Mesendoderm (in vitro differentiated cells): ENCODE data around the gene APLP1.

Experiments used
- DNase-seq: peaks from one replicate; pipeline ENCODE4 v3.0.0; 2013
- H2AK5ac ChIP-seq: 2 replicates; pipeline ENCODE4 v1.6.1; 2013; ENCODE audit warnings: low read length, inconsistent platforms
- H2BK120ac ChIP-seq: 2 replicates; pipeline ENCODE4 v1.6.1; 2013; ENCODE audit warnings: low read depth, mild to moderate bottlenecking, low read length, moderate library complexity, mixed read lengths
- H2BK15ac ChIP-seq: replicated peaks from 2 replicates; pipeline ENCODE4 v1.6.1; 2013; ENCODE audit warnings: low read depth, mild to moderate bottlenecking, moderate library complexity
- H2BK5ac ChIP-seq: 2 replicates; pipeline ENCODE4 v1.6.1; 2013; ENCODE audit warnings: low read length, inconsistent platforms
- H3K18ac ChIP-seq: 2 replicates; pipeline ENCODE4 v1.6.1; 2013; ENCODE audit warnings: mild to moderate bottlenecking, low read length, mixed read lengths
- H3K23ac ChIP-seq: one replicate; pipeline ENCODE4 v1.6.1; 2013; ENCODE audit warnings: low read length
- H3K27ac ChIP-seq: 2 replicates; pipeline ENCODE4 v1.5.1; 2013; ENCODE audit warnings: low read depth, mild to moderate bottlenecking, inconsistent platforms, low read length, moderate library complexity
- H3K27me3 ChIP-seq: 2 replicates; pipeline ENCODE4 v1.6.1; 2013; ENCODE audit warnings: low read length, control low read depth, mild to moderate bottlenecking, inconsistent platforms; ENCODE audit not compliant: insufficient read depth, poor library complexity
- H3K36me3 ChIP-seq: 2 replicates; pipeline ENCODE4 v1.6.1; 2013; ENCODE audit warnings: low read length, inconsistent platforms; ENCODE audit not compliant: control insufficient read depth, insufficient read depth
- H3K4ac ChIP-seq: one replicate; pipeline ENCODE4 v1.6.1; 2013; ENCODE audit warnings: low read depth, mild to moderate bottlenecking, low read length, moderate library complexity
- H3K4me1 ChIP-seq: 2 replicates; pipeline ENCODE4 v1.6.1; 2013; ENCODE audit warnings: low read depth, low read length, inconsistent platforms; ENCODE audit not compliant: control insufficient read depth
- H3K4me2 ChIP-seq: 2 replicates; pipeline ENCODE4 v1.6.1; 2013; ENCODE audit warnings: low read length
- H3K4me3 ChIP-seq: 2 replicates; pipeline ENCODE4 v1.5.1; 2013; ENCODE audit warnings: mild to moderate bottlenecking, low read length
- H3K56ac ChIP-seq: one replicate; pipeline ENCODE4 v1.6.1; 2013; ENCODE audit warnings: low read length
- H3K79me1 ChIP-seq: 2 replicates; pipeline ENCODE4 v1.6.1; 2013; ENCODE audit warnings: low read length, inconsistent platforms
- H3K79me2 ChIP-seq: 2 replicates; pipeline ENCODE4 v1.6.1; 2013; ENCODE audit warnings: mild to moderate bottlenecking, low read length; ENCODE audit not compliant: control insufficient read depth, insufficient read depth
- H3K9ac ChIP-seq: 2 replicates; pipeline ENCODE4 v1.6.1; 2013; ENCODE audit warnings: low read length, inconsistent platforms
- H4K5ac ChIP-seq: one replicate; pipeline ENCODE4 v1.6.1; 2013; ENCODE audit warnings: low read length
- H4K8ac ChIP-seq: one replicate; pipeline ENCODE4 v1.6.1; 2013; ENCODE audit warnings: low read depth, mild to moderate bottlenecking, control low read depth, low read length, moderate library complexity
- WGBS: extraction: QIAGEN DNeasy Blood & Tissue Kit; methylation state at CpG from one replicate; pipeline ENCODE4 v1.1.7; 2013; ENCODE audit warnings: low lambda C conversion rate, missing lambda C conversion rate; ENCODE audit not compliant: insufficient coverage; ENCODE audit errors: extremely low coverage; 5-methylcytosine and 5-hydroxymethylcytosine counted together

APLP1 gene

GRCh38 chr19:35856546-35857149 lies 11.7 kb upstream of the APLP1 start, which contains the start of gene KIRREL2:
Gene KIRREL2, plus strand, starts transcription at chr19:35856911. Its CDS starts 209 bp downstream, at chr19:35857120.
- Histone ChIP-seq H3K79me1 (no peaks in the 10 kb centered on the region), H3K9ac (peak within 1 kb of the TSS; percentile 64), H3K4me2 (peak within 1 kb of the TSS; percentile 87), H3K18ac (no peak within 1 kb of the TSS), H3K4ac (no peak within 1 kb of the TSS), H2BK5ac (no peak within 1 kb of the TSS), H2BK15ac (no peak within 1 kb of the TSS), H3K27ac (no peak within 1 kb of the TSS), H3K23ac (no peak within 1 kb of the TSS), H3K4me1 (peaks cover 3% of the 10 kb centered on the region), H3K36me3 (no peaks in the 10 kb centered on the region), H4K8ac (no peak within 1 kb of the TSS), H3K4me3 (peak within 1 kb of the TSS; percentile 53), H2AK5ac (no peak within 1 kb of the TSS), H2BK120ac (no peak within 1 kb of the TSS), H4K5ac (no peak within 1 kb of the TSS), H3K56ac (peak within 1 kb of the TSS; percentile 82), H3K27me3 (peaks cover 11% of the 10 kb centered on the region), H3K79me2 (no peaks in the 10 kb centered on the region)
- peak; percentile 48 for DNase-seq
- WGBS = no CpG with 5 or more reads among the region's 42 CpGs

- H3K4ac ChIP-seq = no peak overlapping the region
- no peak overlapping the region for H3K4me3 ChIP-seq
- no peak overlapping the region for H2BK5ac ChIP-seq
- no peak overlapping the region for H4K5ac ChIP-seq
- peaks cover 3% of the 10 kb centered on the region for H3K4me1 ChIP-seq
- no peak overlapping the region for H2AK5ac ChIP-seq
- H3K27ac ChIP-seq = no peak overlapping the region
- H3K18ac ChIP-seq = no peak overlapping the region
- H3K4me2 ChIP-seq = no peak overlapping the region
- H3K36me3 ChIP-seq = no peaks in the 10 kb centered on the region
- no peak overlapping the region for H3K23ac ChIP-seq
- no CpG with 5 or more reads among the region's 6 CpGs for WGBS
- no peak overlapping the region for H2BK15ac ChIP-seq
- H3K79me2 ChIP-seq = no peaks in the 10 kb centered on the region
- H3K9ac ChIP-seq = no peak overlapping the region
- H4K8ac ChIP-seq = no peak overlapping the region
- DNase-seq = no peak
- no peak overlapping the region for H2BK120ac ChIP-seq
- H3K56ac ChIP-seq = no peak overlapping the region
- H3K27me3 ChIP-seq = peaks cover 11% of the 10 kb centered on the region
- no peaks in the 10 kb centered on the region for H3K79me1 ChIP-seq
Observed at GRCh38 chr19:35858311-35858710, 10.1 kb upstream of the APLP1 start.

GRCh38 chr19:35859414-35859813 lies 9.0 kb upstream of the APLP1 start:
- DNase-seq = no peak
- Histone ChIP-seq H3K56ac (no peak overlapping the region), H2AK5ac (no peak overlapping the region), H3K4me2 (no peak overlapping the region), H2BK15ac (no peak overlapping the region), H3K27me3 (peaks cover 11% of the 10 kb centered on the region), H3K4me3 (no peak overlapping the region), H3K18ac (no peak overlapping the region), H3K36me3 (no peaks in the 10 kb centered on the region), H3K4ac (no peak overlapping the region), H3K27ac (no peak overlapping the region), H2BK120ac (no peak overlapping the region), H3K23ac (no peak overlapping the region), H2BK5ac (no peak overlapping the region), H3K4me1 (peaks cover 3% of the 10 kb centered on the region), H3K79me2 (no peaks in the 10 kb centered on the region), H4K5ac (no peak overlapping the region), H3K9ac (no peak overlapping the region), H3K79me1 (no peaks in the 10 kb centered on the region), H4K8ac (no peak overlapping the region)
- no CpG with 5 or more reads among the region's 4 CpGs for WGBS

GRCh38 chr19:35860436-35860817 lies 7.9 kb upstream of the APLP1 start:
- Histone ChIP-seq H3K9ac (peak overlapping the region; percentile 72), H3K4me1 (peaks cover 3% of the 10 kb centered on the region), H3K4me2 (peak overlapping the region; percentile 49), H3K79me1 (no peaks in the 10 kb centered on the region), H3K36me3 (no peaks in the 10 kb centered on the region), H4K8ac (no peak overlapping the region), H3K4ac (no peak overlapping the region), H3K18ac (no peak overlapping the region), H3K56ac (peak overlapping the region; percentile 77), H3K4me3 (no peak overlapping the region), H2BK15ac (no peak overlapping the region), H2BK5ac (no peak overlapping the region), H3K27ac (no peak overlapping the region), H2AK5ac (no peak overlapping the region), H3K27me3 (peaks cover 11% of the 10 kb centered on the region), H3K79me2 (no peaks in the 10 kb centered on the region), H4K5ac (no peak overlapping the region), H3K23ac (no peak overlapping the region), H2BK120ac (no peak overlapping the region)
- WGBS = no CpG with 5 or more reads among the region's 24 CpGs
- no peak for DNase-seq

DNA sequence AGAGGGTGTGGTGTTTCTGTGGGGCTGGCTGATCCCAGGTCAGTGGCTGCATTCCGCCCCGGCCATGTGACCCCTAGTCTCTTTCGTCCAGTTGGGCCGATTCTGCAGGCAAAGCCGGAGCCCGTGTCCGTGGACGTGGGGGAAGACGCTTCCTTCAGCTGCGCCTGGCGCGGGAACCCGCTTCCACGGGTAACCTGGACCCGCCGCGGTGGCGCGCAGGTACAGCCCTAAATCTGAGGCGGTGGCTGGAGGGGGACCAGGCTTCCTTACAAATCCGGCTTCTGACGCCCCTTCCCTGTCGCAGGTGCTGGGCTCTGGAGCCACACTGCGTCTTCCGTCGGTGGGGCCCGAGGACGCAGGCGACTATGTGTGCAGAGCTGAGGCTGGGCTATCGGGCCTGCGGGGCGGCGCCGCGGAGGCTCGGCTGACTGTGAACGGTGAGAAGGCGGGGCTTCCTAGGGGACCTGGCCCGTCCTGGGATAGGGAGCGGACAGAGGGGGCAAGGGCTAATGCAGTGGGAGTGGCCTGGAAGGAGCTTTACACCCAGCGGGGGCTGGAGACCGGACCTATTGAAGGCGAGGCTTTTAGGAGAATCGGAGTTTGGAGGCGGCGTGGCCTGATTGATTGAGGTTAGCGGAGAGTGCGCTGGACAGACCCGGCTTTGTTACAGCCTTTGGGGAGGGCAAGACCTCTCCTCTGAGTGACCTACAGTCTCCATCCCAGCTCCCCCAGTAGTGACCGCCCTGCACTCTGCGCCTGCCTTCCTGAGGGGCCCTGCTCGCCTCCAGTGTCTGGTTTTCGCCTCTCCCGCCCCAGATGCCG lies 7.3 kb upstream of the APLP1 start:
- WGBS = no CpG with 5 or more reads among the region's 55 CpGs
- Histone ChIP-seq H3K4me3 (no peak overlapping the region), H3K4me2 (peak overlapping the region; percentile 49), H3K36me3 (no peaks in the 10 kb centered on the region), H3K9ac (peak overlapping the region; percentile 72), H3K4ac (no peak overlapping the region), H2BK15ac (no peak overlapping the region), H2BK120ac (no peak overlapping the region), H3K79me2 (no peaks in the 10 kb centered on the region), H3K27ac (no peak overlapping the region), H2AK5ac (no peak overlapping the region), H2BK5ac (no peak overlapping the region), H3K4me1 (peaks cover 3% of the 10 kb centered on the region), H3K79me1 (no peaks in the 10 kb centered on the region), H3K56ac (peak overlapping the region; percentile 85), H3K23ac (no peak overlapping the region), H3K18ac (no peak overlapping the region), H4K5ac (no peak overlapping the region), H3K27me3 (peaks cover 8% of the 10 kb centered on the region), H4K8ac (no peak overlapping the region)
- peak; percentile 95 for DNase-seq
